Right lobe of liver (tissue), 6 donors: ENCODE results near the gene LPAR6. TPM values are rescaled to one million over a fixed set of nuclear protein-coding genes. Genes with fewer than 3 reads are reported as not detected.
A peak's percentile ranks its signal among the peaks of the same experiment; 100 is the strongest.
"Not testable (repeated sequence)": the region's sequence is repeated elsewhere in the genome, so short reads cannot be mapped to it uniquely, and the experiment has no call there.

Experiments used
- ATAC-seq, 4 donors: fragments of 200-7000 bp; cut with Tn5 transposase; one replicate each; pipeline ENCODE4 v1.9.1; 2020; ENCODE audit warnings: mild to moderate bottlenecking in 4 of 4, moderate library complexity in 4 of 4
- DNase-seq, 3 donors: peaks; one replicate each; pipeline ENCODE4 v3.0.0-alpha.2; 2020
- H3K27ac ChIP-seq, 3 donors: fragments of 200-600 bp; one replicate each; pipeline ENCODE4 v1.8.0; 2022
- H3K27me3 ChIP-seq, 2 donors: fragments of 200-600 bp; one replicate each; pipeline ENCODE4 v1.8.0; 2022
- H3K36me3 ChIP-seq, 4 donors: fragments of 200-600 bp; sonication (generic) in 1 of 4; one replicate each; pipeline versions ENCODE4 v1.5.1 to v1.8.0; 2017 to 2022; ENCODE audit warnings: control low read depth in 1 of 4
- H3K4me1 ChIP-seq, 4 donors: fragments of 200-600 bp; sonication (generic) in 1 of 4; one replicate each; pipeline versions ENCODE4 v1.5.1 to v1.8.0; 2017 to 2022; ENCODE audit warnings: control low read depth in 1 of 4
- H3K4me3 ChIP-seq, 3 donors: fragments of 200-600 bp; one replicate each; pipeline ENCODE4 v1.8.0; 2022
- H3K9me3 ChIP-seq, 4 donors: fragments of 200-600 bp; sonication (generic) in 1 of 4; one replicate each; pipeline versions ENCODE4 v1.5.1 to v1.8.0; 2017 to 2022; ENCODE audit warnings: control low read depth in 1 of 4
- POLR2A ChIP-seq: fragments of 450-650 bp; IDR thresholded peaks from one replicate; pipeline ENCODE4 v1.6.1; 2017; ENCODE audit warnings: antibody characterized with exemption, mild to moderate bottlenecking
- WGBS: methylation state at CpG from one replicate; pipeline ENCODE4 v1.1.6; 2018; ENCODE audit warnings: low coverage, low lambda C conversion rate; ENCODE audit not compliant: insufficient coverage; ENCODE audit errors: missing lambda C conversion rate; 5-methylcytosine and 5-hydroxymethylcytosine counted together
- intact Hi-C, 2 donors: fragments of 100-400 bp; cut with DNase I; formaldehyde crosslinking; loops; one replicate each; pipeline versions ENCODE4 v1.11.2 to v1.14.1; 2022
- total RNA-seq, 6 experiments: library from RNA; depleted of rRNA in 2 of 6; stranded (reverse); fragments of >200 nt in 2 of 6; fragmentation: NEBNext Ultra II Directional in 3 of 6; extraction: Animal tissue kit (Norgen Biotek cat#: 25700) in 3 of 6; gene quantifications; one replicate each; pipeline versions ENCODE4 v1.1.0 to v1.2.4, GENCODE V29; 2016 to 2023
- TF ChIP-seq, protein P1 (sequence below), 4 donors: fragments of 200-600 bp in 3 of 4; fragments of 450-650 bp in 1 of 4; IDR thresholded peaks; one replicate each; pipeline versions ENCODE4 v1.5.1 to v1.8.0; 2016 to 2022; ENCODE audit warnings: antibody characterized with exemption in 4 of 4, mild to moderate bottlenecking in 2 of 4
- donor health status: DM: no; HTN: yes; CAD: no.
- donor health status: DM: no; HTN: no; CAD: no.
- donor health status: DM: no; HTN: no; CAD: no.
- donor health status: DM: no; HTN: yes; CAD: no.
- donor health status: DM: no; HTN: yes; CAD: no.

Gene LPAR6
- total RNA-seq, 6 experiments from 2014 or later = 3.7 to 14.5 (median 5.9) TPM

GRCh38 chr13:48431431-48431830 lies 18.5 kb upstream of the LPAR6 start:
- Histone ChIP-seq H3K4me1 (no peaks in the 10 kb centered on the region), H3K9me3 (no peaks in the 10 kb centered on the region), H3K27me3 (no peaks in the 10 kb centered on the region), H3K4me3 (no peak overlapping the region), H3K36me3 (no peaks in the 10 kb centered on the region), H3K27ac (peak overlapping the region in 1 of 3 donors; percentile 34)
- ATAC-seq = no peak
- DNase-seq = no peak
- TF ChIP-seq POLR2A = no peak
- TF ChIP-seq, protein P1, sequence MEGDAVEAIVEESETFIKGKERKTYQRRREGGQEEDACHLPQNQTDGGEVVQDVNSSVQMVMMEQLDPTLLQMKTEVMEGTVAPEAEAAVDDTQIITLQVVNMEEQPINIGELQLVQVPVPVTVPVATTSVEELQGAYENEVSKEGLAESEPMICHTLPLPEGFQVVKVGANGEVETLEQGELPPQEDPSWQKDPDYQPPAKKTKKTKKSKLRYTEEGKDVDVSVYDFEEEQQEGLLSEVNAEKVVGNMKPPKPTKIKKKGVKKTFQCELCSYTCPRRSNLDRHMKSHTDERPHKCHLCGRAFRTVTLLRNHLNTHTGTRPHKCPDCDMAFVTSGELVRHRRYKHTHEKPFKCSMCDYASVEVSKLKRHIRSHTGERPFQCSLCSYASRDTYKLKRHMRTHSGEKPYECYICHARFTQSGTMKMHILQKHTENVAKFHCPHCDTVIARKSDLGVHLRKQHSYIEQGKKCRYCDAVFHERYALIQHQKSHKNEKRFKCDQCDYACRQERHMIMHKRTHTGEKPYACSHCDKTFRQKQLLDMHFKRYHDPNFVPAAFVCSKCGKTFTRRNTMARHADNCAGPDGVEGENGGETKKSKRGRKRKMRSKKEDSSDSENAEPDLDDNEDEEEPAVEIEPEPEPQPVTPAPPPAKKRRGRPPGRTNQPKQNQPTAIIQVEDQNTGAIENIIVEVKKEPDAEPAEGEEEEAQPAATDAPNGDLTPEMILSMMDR (IDR thresholded peaks at IDR 0.05) = no peak
- 66% methylated on average over 5 of the region's 5 CpGs for WGBS
- intact Hi-C loops = no loop called here

DNA sequence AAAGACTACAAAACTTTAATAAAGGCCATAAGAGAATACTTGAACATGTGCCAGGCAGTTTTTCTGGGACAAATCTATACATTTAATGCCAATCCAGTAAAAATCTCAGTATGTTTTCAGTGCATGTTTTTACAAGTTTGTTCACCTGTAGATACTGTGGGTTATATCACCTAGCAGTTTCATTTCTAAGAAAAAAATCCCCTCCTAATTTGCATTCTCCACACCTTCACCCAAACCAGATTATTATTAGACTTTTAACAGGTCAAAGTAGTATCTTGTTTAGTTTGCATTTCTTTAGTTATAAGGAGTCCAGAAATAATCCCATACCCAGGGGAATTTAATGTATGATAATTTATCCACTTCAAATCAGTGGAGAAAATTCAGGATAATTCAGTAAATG lies 17.0 kb upstream of the LPAR6 start:
- Histone ChIP-seq H3K27me3 (no peaks in the 10 kb centered on the region), H3K36me3 (no peaks in the 10 kb centered on the region), H3K4me3 (no peak overlapping the region), H3K27ac (no peak overlapping the region), H3K4me1 (no peaks in the 10 kb centered on the region), H3K9me3 (no peaks in the 10 kb centered on the region)
- no peak for DNase-seq
- intact Hi-C loops = no loop called here
- no peak for ATAC-seq
- TF ChIP-seq, protein P1 (IDR thresholded peaks at IDR 0.05) = no peak
- no peak for TF ChIP-seq POLR2A

- Histone ChIP-seq H3K4me1 (no peaks in the 10 kb centered on the region), H3K4me3 (no peak overlapping the region), H3K36me3 (no peaks in the 10 kb centered on the region), H3K27ac (no peak overlapping the region), H3K9me3 (no peaks in the 10 kb centered on the region), H3K27me3 (no peaks in the 10 kb centered on the region)
- intact Hi-C loops = no loop called here
- WGBS = 100% methylated on average over 3 of the region's 3 CpGs
- ATAC-seq (no peak), DNase-seq (no peak)
- TF ChIP-seq POLR2A = no peak
- TF ChIP-seq, protein P1 (IDR thresholded peaks at IDR 0.05) = no peak
These were observed 16.1 kb upstream of the LPAR6 start for GRCh38 chr13:48429036-48429435.

DNA sequence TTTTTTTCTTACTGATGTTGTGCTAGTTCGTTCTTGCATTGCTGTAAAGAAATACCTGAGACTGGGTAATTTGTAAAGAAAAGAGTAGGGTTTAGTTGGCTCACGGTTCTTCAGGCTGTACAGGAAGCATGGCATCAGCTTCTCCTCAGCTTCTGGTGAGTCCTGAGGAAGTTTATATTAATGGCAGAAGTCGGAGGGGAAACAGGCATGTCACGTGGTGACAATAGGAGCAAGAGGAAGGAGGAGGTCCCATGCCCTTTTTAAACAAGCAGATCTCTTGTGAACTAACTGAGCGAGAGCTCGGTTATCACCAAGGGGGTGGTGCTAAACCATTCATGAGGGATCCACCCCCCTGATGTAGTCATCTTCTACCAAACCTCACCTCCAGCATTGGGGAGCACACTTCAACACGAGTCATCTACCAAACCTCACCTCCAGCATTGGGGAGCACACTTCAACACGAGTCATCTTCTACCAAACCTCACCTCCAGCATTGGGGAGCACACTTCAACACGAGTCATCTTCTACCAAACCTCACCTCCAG lies 13.9 kb upstream of the LPAR6 start:
- intact Hi-C loops, H3K4me3 ChIP-seq, H3K27ac ChIP-seq, H3K36me3 ChIP-seq, H3K4me1 ChIP-seq, H3K9me3 ChIP-seq, H3K27me3 ChIP-seq, DNase-seq: not testable (repeated sequence)
- 67% methylated on average over 6 of the region's 9 CpGs for WGBS
- peak in 1 of 4 donors; percentile 30 for ATAC-seq

DNA sequence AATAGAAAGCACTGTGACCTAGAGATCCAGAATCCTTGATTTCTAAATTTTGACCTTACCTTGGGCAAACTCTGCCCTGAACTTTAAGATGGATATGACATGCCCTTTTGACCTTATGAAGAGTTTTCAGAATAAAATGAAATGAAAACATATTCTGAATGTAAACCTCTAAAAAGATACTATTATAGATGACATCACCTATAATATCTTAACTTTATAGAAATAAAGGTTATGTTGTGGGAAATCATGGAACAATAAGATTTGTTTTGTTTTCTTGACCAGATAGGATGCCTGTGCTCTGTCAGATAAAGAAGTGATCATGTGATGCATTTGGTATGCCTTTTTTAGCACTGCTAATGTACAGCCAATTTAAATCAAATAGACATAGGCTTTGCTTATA lies 13.1 kb upstream of the LPAR6 start:
- TF ChIP-seq, protein P1 (IDR thresholded peaks at IDR 0.05) = no peak
- TF ChIP-seq POLR2A = no peak
- ATAC-seq = no peak
- no peaks in the 10 kb centered on the region for H3K9me3 ChIP-seq
- intact Hi-C loops = no loop called here
- H3K4me1 ChIP-seq = no peaks in the 10 kb centered on the region
- no peaks in the 10 kb centered on the region for H3K27me3 ChIP-seq
- H3K4me3 ChIP-seq = no peak overlapping the region
- H3K27ac ChIP-seq = no peak overlapping the region
- H3K36me3 ChIP-seq = no peaks in the 10 kb centered on the region
- DNase-seq = no peak
